ENCODE results near the gene SLTM.
"Not testable (repeated sequence)": the region's sequence is repeated elsewhere in the genome, so short reads cannot be mapped to it uniquely, and the experiment has no call there.

SLTM gene

GRCh38 chr15:58926823-58927222 is 6.7 kb downstream of the SLTM start:
- DNase-seq: no peak

GRCh38 chr15:58924327-58924726 is 9.2 kb downstream of the SLTM start:
- no peak for DNase-seq

GRCh38 chr15:58923696-58924300 is 9.7 kb downstream of the SLTM start:
- DNase-seq: no peak

GRCh38 chr15:58923284-58923683 is 10.2 kb downstream of the SLTM start:
- no peak for DNase-seq

GRCh38 chr15:58921267-58921790 is 12.2 kb downstream of the SLTM start:
- no peak for DNase-seq

GRCh38 chr15:58920447-58920846 is 13.0 kb downstream of the SLTM start:
- not testable (repeated sequence) for DNase-seq

- DNase-seq: no peak
These were observed 14.2 kb downstream of the SLTM start for GRCh38 chr15:58919232-58919631.

GRCh38 chr15:58918239-58918638 is 15.2 kb downstream of the SLTM start:
- no peak for DNase-seq

GRCh38 chr15:58917613-58918129 is 15.8 kb downstream of the SLTM start:
- not testable (repeated sequence) for DNase-seq

- DNase-seq: no peak
These were observed 16.5 kb downstream of the SLTM start for GRCh38 chr15:58916962-58917361.

- no peak for DNase-seq
These were observed 23.0 kb downstream of the SLTM start for GRCh38 chr15:58910456-58910855.

GRCh38 chr15:58909616-58910015 is 23.9 kb downstream of the SLTM start:
- no peak for DNase-seq

- DNase-seq: no peak
These were observed 24.7 kb downstream of the SLTM start for GRCh38 chr15:58908550-58909309.

GRCh38 chr15:58900631-58901030 is 32.8 kb downstream of the SLTM start:
- DNase-seq: no peak

GRCh38 chr15:58898150-58898680 is 35.3 kb downstream of the SLTM start:
- DNase-seq: no peak

GRCh38 chr15:58889363-58889762 is 44.1 kb downstream of the SLTM start:
- DNase-seq: no peak

GRCh38 chr15:58886921-58887320 is 46.6 kb downstream of the SLTM start:
- no peak for DNase-seq

GRCh38 chr15:58883926-58884325 is 49.6 kb downstream of the SLTM start:
- not testable (repeated sequence) for DNase-seq

GRCh38 chr15:58882243-58882642 is 51.2 kb downstream of the SLTM start:
- DNase-seq: no peak

GRCh38 chr15:58880320-58880719 is 53.2 kb downstream of the SLTM start:
- no peak for DNase-seq

GRCh38 chr15:58877999-58878825 is 55.3 kb downstream of the SLTM start:
- no peak for DNase-seq

- DNase-seq: no peak
These were observed 57.0 kb downstream of the SLTM start for GRCh38 chr15:58876306-58877106.
